Measurements from ENCODE around the gene CIZ1. TPM values are rescaled to one million over a fixed set of nuclear protein-coding genes. Genes with fewer than 3 reads are reported as not detected.

The CIZ1 gene
- 22.6 TPM for total RNA-seq

GRCh38 chr9:128191406-128192046 is at the start of gene CIZ1:
Gene CIZ1, minus strand, starts transcription at chr9:128191572. Its CDS starts 715 bp downstream, at chr9:128190857.

DNA sequence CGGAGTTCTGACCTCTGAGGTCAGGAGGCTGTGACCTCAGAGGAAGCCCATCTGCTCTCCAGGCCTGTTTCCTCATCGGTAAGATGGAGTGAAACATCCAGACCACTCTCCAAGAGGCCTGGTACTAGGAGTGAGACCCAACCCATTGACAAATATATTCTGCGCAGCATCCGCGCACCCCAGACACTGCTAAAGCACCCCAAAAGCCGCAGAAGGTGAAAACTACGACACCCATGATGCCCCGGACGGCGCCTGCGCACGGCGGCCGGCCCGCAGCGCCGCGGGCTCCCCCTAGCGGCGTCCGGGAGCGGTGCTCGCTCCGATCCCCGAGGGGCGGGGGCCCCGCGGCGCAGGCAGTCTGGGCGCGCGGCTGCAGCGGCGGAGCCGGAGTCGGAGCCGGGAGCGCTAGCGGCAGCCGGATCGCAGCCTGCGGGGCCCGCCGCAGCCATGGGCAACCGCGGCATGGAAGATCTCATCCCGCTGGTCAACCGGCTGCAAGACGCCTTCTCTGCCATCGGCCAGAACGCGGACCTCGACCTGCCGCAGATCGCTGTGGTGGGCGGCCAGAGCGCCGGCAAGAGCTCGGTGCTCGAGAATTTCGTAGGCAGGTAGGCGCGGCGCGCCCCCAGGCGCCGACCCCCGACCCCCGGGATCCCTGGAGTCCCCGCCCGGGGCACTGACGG is 11.8 kb upstream of the CIZ1 start, which contains the start of gene DNM1:
TSS of gene DNM1 (plus strand) at position 356 of the 683 bp plus-strand sequence. CDS start at position 448, 92 bp downstream.

DNA sequence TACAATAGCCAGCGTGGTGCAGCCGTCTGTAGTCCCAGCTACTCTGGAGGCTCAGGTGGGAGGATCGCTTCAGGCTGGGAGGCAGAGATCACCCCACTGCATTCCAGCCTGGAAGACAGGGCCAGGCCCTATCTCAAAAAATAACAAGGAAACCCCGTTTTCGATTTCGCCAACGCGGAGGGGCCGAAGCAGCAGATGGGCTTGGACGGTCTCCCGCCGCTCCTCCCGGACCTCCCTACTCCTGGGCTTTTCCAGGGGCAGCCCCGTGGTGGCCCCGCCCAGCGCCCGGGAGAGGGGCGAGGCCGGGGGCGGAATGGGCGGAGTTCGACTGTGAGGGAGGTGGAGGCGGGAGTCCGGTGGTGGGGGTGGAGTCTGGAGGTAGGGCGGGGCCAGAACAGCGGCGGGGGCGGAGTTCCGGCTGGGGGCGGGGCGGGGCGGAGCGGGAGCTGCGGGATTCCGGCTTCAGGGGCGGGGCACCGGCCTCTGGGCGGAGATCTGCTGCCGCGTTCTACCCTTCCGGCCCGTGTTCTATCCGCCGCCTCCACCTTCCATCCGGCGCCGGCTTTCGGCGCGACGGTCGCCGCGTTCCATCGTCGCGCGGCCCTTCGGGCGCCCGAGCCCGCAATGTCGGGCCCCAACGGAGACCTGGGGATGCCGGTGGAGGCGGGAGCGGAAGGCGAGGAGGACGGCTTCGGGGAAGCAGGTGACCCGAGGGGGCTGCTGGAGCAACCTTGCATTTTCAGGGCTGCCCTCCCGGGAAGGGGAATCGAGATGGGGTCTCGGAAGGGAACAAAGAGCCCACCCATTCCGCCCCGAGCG is 31.4 kb downstream of the CIZ1 start, which contains the start of gene BBLN:
TSS of gene BBLN (plus strand) at position 482 of the 819 bp plus-strand sequence. CDS start at position 625, 143 bp downstream.

DNA sequence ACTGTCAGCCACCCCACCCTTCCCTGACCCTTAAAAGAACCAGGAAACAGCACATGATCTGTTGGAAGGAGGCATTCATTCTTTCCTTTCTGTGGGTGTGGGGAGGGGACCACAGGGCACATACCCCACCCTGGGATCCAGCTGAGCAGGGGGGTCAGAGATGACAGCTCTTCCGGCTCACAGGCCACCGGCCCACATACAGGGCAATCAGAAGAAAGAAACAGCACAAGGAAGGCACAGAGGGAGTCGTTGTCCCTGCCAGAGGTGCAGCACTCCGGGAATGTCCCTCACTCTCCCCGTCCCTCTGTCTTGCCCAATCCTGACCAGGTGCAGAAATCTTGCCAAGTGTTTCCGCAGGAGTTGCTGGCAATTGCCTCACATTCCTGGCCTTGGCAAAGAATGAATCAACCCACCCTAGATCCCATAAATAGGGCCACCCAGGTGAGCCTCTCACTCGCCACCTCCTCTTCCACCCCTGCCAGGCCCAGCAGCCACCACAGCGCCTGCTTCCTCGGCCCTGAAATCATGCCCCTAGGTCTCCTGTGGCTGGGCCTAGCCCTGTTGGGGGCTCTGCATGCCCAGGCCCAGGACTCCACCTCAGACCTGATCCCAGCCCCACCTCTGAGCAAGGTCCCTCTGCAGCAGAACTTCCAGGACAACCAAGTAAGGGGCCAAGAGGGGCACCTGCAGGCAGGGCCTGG is 42.2 kb downstream of the CIZ1 start, which contains the start of gene LCN2:
TSS of gene LCN2 (plus strand) at position 453 of the 701 bp plus-strand sequence. CDS start at position 526, 73 bp downstream.

DNA sequence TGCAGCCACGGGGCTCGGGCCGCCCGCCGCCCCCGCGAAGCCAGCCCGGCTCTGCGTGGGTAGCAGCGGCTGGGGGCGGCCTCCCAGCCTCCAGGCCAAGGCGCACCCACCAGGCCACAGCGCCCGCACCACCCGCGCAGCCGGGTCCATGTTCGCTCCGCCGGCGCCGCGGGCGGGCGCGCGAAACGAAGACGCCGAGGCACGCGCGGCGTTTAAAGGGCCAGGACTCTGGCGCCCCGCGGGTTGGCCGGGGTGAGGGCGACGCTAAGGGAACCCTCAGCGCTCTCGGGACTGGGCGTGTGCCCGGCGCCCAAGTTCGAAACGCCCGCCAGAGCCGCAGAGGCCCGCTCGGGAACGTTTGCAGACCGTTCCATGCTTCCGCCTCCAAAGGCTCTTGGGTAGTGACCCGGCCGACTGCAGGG is 63.8 kb downstream of the CIZ1 start, which contains the start of gene PTGES2:
TSS of gene PTGES2 (minus strand) at position 162 of the 422 bp plus-strand sequence. CDS start at position 150, 12 bp downstream.

Other genes with a start within 250 kb of the CIZ1 start
- gene EEIG1, start 210.6 kb downstream of the CIZ1 start, total RNA-seq = 6.9 TPM
- 7.4 TPM for gene NAIF1, start 124.3 kb downstream of the CIZ1 start, total RNA-seq
- 35.8 TPM for gene SLC25A25, start 123.3 kb downstream of the CIZ1 start, total RNA-seq
- gene PTGES2, start 63.8 kb downstream of the CIZ1 start, total RNA-seq = 56.5 TPM
- not detected for gene LCN2, start 42.1 kb downstream of the CIZ1 start, total RNA-seq
- 62.7 TPM for gene BBLN, start 31.3 kb downstream of the CIZ1 start, total RNA-seq
- gene DNM1, start 11.8 kb upstream of the CIZ1 start, total RNA-seq = 155 TPM
- gene GOLGA2, start 84.4 kb upstream of the CIZ1 start, total RNA-seq = 61.8 TPM
- 8.5 TPM for gene SWI5, start 84.7 kb upstream of the CIZ1 start, total RNA-seq
- gene TRUB2, start 130.9 kb upstream of the CIZ1 start, total RNA-seq = 18.0 TPM
- 24.9 TPM for gene COQ4, start 131.3 kb upstream of the CIZ1 start, total RNA-seq
- 44.3 TPM for gene SLC27A4, start 149.0 kb upstream of the CIZ1 start, total RNA-seq
- gene URM1, start 179.8 kb upstream of the CIZ1 start, total RNA-seq = 20.1 TPM
- 10.4 TPM for gene CERCAM, start 229.3 kb upstream of the CIZ1 start, total RNA-seq

Measured in diencephalon (tissue), 1 donor.